Activated naive CD4-positive, alpha-beta T cell treated with anti-CD3 and anti-CD28 coated beads, Interleukin-2, amount 50 U/mL, for 72 hours (primary cell): ENCODE results near the gene ARMC7. TPM values are rescaled to one million over a fixed set of nuclear protein-coding genes. Genes with fewer than 3 reads are reported as not detected.
A peak's percentile ranks its signal among the peaks of the same experiment; 100 is the strongest.
"Not testable (repeated sequence)": the region's sequence is repeated elsewhere in the genome, so short reads cannot be mapped to it uniquely, and the experiment has no call there.

Experiments used
- ATAC-seq, 2 donors: fragments of 150-1000 bp; cut with Tn5 transposase; 2 replicates each; pipeline ENCODE4 v1.10.0; 2021; ENCODE audit warnings: mild to moderate bottlenecking in 2 of 2, moderate library complexity in 2 of 2
- DNase-seq, 2 donors: peaks; one replicate each; pipeline ENCODE4 v3.0.0; 2021 to 2022; ENCODE audit warnings: low spot score in 2 of 2
- H3K27ac Mint-ChIP-seq, 2 donors: one replicate each; pipeline ENCODE4 v1.8.0; 2022; ENCODE audit warnings: mild to moderate bottlenecking in 2 of 2, mixed read lengths in 2 of 2
- H3K36me3 Mint-ChIP-seq, 2 donors: one replicate each; pipeline ENCODE4 v1.8.0; 2022; ENCODE audit warnings: mixed read lengths in 2 of 2
- H3K9me3 Mint-ChIP-seq, 2 donors: one replicate each; pipeline ENCODE4 v1.8.0; 2022; ENCODE audit warnings: mixed read lengths in 2 of 2
- total RNA-seq, 2 donors: library from RNA; stranded (reverse); gene quantifications; one replicate each; pipeline ENCODE4 v1.2.3, GENCODE V29; 2022

Gene ARMC7
- total RNA-seq = 1 to 10 TPM; 7.0 to 9.9 TPM

DNA sequence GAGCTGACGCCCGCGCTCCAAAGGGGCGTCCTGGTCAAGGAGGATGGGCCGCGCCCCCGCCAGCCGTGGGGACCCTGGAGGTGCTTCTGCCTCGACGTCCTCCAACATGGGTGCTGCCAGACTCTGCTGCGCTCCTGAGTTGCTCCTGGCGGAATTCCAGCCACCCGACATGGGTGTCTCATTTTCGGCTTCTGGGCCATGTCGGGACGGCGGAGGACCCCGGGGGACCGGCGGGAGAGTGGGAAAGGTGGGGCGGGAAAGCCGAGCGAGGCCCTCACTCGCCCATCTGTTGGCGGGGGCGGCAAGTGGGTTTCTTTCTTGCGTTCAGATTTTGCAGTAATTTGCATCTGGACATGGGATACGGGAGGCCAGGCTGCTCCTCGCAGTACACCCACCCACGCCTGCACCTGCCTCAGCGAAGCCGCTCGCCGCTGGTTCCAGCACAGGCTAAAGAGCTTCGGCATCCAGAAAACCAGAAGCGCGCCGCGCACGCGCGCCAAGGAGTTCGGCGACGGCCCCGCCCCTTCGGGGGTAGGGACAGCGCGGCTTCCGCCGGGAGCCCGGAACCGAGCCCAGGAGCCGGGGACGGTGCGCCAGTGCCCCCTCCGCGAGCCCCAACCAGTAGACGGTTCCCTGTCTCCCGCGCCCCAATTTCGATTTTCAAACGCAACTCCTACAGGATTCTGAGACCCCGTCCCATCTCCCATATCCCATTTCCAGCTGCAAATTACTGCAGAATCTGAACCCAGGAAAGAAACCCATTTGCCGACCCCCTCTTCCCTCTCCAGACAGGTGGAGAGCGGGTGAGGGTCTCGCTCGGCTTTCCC, at the start of gene ARMC7:
TSS of gene ARMC7 (plus strand) at position 563 of the 827 bp plus-strand sequence. CDS start 320 bp downstream, outside the sequence.
- DNase-seq (peak; percentile 92 to 98), ATAC-seq (peak; percentile 87)
- Mint-ChIP-seq H3K27ac (peak within 1 kb of the TSS; percentile 74 to 82), H3K9me3 (no peaks in the 10 kb centered on the region), H3K36me3 (peaks cover 5 to 11% of the 10 kb centered on the region in 2 donors)

DNA sequence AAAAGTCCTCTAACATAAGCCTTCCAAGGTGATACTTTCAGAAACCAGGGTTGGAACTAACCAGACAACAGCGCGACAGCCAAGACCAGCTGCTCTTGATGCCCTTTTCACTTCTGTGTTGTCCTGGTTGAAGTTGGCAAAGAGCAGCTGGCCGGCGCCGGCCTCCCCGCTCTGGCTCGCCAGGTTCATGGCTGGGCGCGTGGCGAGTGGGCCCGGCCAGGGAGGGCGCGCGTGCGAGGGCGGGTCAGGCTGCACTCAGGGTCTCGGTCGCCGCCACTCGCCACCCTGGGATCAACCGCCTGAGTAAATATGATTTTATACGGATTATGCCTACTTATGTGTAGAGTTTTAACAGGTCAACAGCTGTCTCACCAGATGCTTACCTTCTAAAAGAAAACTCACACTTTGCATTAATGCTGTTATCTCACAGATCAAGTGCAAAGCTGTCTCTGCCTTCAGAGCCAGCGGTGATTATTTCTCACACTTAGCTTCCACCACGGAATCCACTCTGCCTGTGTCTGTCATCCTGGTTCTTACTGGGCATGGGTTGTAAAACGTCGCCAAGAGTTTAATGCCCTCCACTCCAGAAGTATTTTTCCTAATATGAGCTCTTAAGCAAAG, 49.2 kb upstream of the ARMC7 start:
- H3K36me3 Mint-ChIP-seq = peaks cover 5 to 22% of the 10 kb centered on the region in 2 donors
- no peaks in the 10 kb centered on the region for H3K9me3 Mint-ChIP-seq
- H3K27ac Mint-ChIP-seq = no peak overlapping the region
- ATAC-seq = no peak
- no peak for DNase-seq

GRCh38 chr17:75061055-75061438, 48.7 kb upstream of the ARMC7 start:
- DNase-seq = no peak
- peaks cover 5 to 22% of the 10 kb centered on the region in 2 donors for H3K36me3 Mint-ChIP-seq
- no peak for ATAC-seq
- H3K27ac Mint-ChIP-seq = no peak overlapping the region
- H3K9me3 Mint-ChIP-seq = no peaks in the 10 kb centered on the region

DNA sequence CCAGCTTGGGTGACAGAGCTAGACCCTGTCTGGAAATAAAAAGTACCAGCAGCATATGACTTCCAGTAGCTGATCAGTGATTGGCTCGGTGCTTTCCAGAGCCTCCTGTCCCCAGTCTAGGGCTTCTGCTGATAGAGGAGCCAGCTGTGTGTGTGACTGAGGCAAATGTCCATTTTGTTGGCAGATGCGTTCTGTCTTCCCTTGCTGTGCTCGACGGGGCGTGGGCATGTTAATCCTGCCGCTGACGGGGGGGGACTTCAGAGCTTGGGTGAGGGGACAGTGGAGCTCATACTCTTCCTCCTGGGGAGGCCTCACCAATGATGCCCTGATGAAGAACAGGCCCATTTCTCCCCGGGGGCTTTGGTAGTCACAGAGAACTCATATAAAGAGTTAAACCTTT, 48.2 kb upstream of the ARMC7 start:
- Mint-ChIP-seq H3K27ac (peak overlapping the region in 1 of 2 donors; percentile 60), H3K9me3 (no peaks in the 10 kb centered on the region), H3K36me3 (peaks cover 5 to 22% of the 10 kb centered on the region in 2 donors)
- ATAC-seq (no peak), DNase-seq (no peak)

DNA sequence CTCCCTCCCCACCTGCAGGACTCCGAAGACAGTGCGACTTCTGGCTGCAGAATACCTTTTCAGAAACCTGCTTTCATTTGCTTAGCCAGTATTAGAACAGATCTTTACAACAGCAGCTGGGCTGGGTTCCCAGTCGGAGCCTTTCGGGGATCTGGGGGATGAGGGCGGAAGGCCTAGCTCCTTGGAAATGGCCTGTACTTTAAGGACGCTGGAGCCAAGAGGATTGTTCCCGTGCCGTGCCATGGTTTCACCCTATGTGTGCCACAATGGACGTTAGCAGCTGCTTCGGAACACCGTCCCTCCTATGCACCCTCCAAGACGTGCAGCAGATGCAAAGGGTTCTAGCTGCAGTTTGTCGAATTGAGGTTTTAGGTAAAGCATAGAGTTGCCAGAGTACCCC, 46.6 kb upstream of the ARMC7 start:
- DNase-seq (no peak), ATAC-seq (no peak)
- Mint-ChIP-seq H3K36me3 (peaks cover 5 to 22% of the 10 kb centered on the region in 2 donors), H3K27ac (no peak overlapping the region), H3K9me3 (no peaks in the 10 kb centered on the region)

DNA sequence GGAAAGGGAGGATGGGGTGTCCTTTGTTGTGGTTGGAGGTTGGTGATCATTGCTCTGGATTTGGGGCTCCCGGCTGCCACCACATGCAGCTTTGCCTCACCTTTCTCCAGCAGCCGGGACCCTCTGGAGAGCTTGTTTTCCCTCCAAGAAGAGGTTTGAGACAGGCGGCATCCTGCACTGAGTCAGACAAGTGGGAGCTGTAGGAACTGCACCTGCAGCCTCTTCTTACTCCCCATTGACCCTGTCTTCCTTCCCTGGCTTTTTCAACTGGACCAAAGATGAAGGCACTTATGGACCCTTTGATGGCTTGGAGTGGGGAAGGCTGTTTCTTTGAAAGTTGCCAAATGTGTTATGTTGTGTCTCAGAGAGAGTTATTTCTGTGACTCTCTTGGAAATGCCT, 46.1 kb upstream of the ARMC7 start:
- Mint-ChIP-seq H3K27ac (no peak overlapping the region), H3K36me3 (peaks cover 5 to 22% of the 10 kb centered on the region in 2 donors), H3K9me3 (no peaks in the 10 kb centered on the region)
- ATAC-seq (no peak), DNase-seq (no peak)

GRCh38 chr17:75064040-75064439, 45.7 kb upstream of the ARMC7 start:
- DNase-seq = no peak
- H3K9me3 Mint-ChIP-seq = no peaks in the 10 kb centered on the region
- peaks cover 5 to 22% of the 10 kb centered on the region in 2 donors for H3K36me3 Mint-ChIP-seq
- no peak for ATAC-seq
- peak overlapping the region in 1 of 2 donors; percentile 63 for H3K27ac Mint-ChIP-seq

DNA sequence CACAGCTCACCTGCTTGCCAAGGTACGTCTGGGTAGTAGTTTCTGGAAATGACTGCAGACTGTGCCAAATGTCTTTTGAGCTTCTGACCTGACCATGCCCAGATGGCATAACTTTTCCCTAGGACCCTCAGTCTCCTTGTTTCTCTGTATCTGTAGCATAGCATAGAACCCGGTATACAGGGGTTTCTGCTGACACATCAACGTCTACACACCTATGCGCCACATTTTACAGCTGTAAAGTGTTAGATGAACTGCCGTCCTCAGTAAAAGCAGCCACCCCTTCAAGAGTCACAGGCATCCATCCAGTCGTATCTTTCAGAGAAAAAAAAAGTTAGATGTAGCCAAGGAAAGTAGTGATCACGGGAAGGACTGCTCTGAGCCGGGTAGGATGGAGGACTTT, 45.3 kb upstream of the ARMC7 start:
- DNase-seq = no peak

GRCh38 chr17:75064867-75065561, 44.8 kb upstream of the ARMC7 start:
- DNase-seq = no peak
- H3K36me3 Mint-ChIP-seq = peaks cover 5 to 15% of the 10 kb centered on the region in 2 donors
- H3K27ac Mint-ChIP-seq = peak overlapping the region; percentile 83 to 88
- no peak for ATAC-seq
- no peaks in the 10 kb centered on the region for H3K9me3 Mint-ChIP-seq

More for the DNA sequence above, 45.3 kb upstream of the ARMC7 start:
- Mint-ChIP-seq H3K36me3 (peaks cover 5 to 20% of the 10 kb centered on the region in 2 donors), H3K27ac (peak overlapping the region in 1 of 2 donors; percentile 63), H3K9me3 (no peaks in the 10 kb centered on the region)
- ATAC-seq = no peak

- DNase-seq (no peak), ATAC-seq (peak; percentile 85 to 86)
- Mint-ChIP-seq H3K36me3 (peaks cover 5 to 13% of the 10 kb centered on the region in 2 donors), H3K27ac (peak overlapping the region; percentile 83 to 88), H3K9me3 (no peaks in the 10 kb centered on the region)
These were observed 44.1 kb upstream of the ARMC7 start for GRCh38 chr17:75065562-75066151.

GRCh38 chr17:75067856-75068255, 41.9 kb upstream of the ARMC7 start:
- Mint-ChIP-seq H3K9me3 (no peaks in the 10 kb centered on the region), H3K27ac (peak overlapping the region; percentile 75 to 79), H3K36me3 (peaks cover 5 to 6% of the 10 kb centered on the region in 2 donors)
- ATAC-seq (peak; percentile 63 to 74), DNase-seq (no peak)

- Mint-ChIP-seq H3K9me3 (no peaks in the 10 kb centered on the region), H3K36me3 (peaks cover 4 to 5% of the 10 kb centered on the region in 2 donors), H3K27ac (no peak overlapping the region)
- DNase-seq = no peak
- no peak for ATAC-seq
These were observed 41.0 kb upstream of the ARMC7 start for GRCh38 chr17:75068750-75069149.

DNA sequence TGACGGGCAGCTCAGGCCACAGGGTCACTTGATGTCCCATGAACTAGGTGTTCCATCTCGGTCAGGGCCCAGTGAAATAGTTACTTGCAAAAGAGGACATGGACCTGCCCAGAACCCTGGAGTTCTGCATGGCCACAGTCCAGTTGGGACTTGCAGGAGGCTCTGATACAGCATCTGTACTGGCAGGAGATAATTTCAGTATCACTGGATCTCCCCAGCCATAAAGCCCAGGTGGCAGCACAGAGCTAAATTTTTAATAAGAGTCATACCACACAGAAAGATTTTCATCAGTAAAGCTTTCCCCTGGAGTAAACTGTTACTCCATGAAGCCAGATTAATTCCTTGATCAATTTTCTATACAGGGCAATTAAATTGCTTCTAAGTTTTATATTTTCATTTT, 40.0 kb upstream of the ARMC7 start:
- H3K27ac Mint-ChIP-seq = no peak overlapping the region
- DNase-seq (no peak), ATAC-seq (no peak)
- H3K36me3 Mint-ChIP-seq = no peaks in the 10 kb centered on the region
- H3K9me3 Mint-ChIP-seq = no peaks in the 10 kb centered on the region

GRCh38 chr17:75071478-75072271, 38.1 kb upstream of the ARMC7 start:
- ATAC-seq, H3K27ac Mint-ChIP-seq, H3K9me3 Mint-ChIP-seq, DNase-seq, H3K36me3 Mint-ChIP-seq: not testable (repeated sequence)

GRCh38 chr17:75072909-75073308, 36.9 kb upstream of the ARMC7 start:
- not testable (repeated sequence) for H3K9me3 Mint-ChIP-seq, DNase-seq, ATAC-seq, H3K27ac Mint-ChIP-seq, H3K36me3 Mint-ChIP-seq

DNA sequence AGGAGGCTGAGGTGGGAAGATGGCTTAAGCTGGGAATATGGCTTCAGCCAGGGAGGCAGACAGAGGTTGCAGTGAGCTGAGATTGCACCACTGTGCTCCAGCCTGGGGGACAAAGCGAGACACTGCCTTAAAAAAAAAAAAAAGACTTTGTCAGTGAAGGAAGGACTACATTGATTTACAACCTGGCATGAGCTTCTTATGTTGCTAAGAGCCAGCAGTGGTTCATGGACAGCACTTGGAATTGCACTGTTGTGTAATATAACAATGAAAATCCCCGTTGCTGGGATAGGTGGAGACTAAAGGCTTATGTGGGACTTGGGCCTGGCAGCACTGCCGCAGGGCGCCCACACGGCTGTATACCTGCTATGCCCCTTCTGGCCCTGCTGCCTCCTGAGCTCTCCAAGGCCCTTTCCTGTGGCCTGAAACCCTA, 36.1 kb upstream of the ARMC7 start:
- Mint-ChIP-seq H3K9me3 (no peaks in the 10 kb centered on the region), H3K27ac (peak overlapping the region in 1 of 2 donors; percentile 55)

More for the DNA sequence above, 36.1 kb upstream of the ARMC7 start:
- H3K36me3 Mint-ChIP-seq = no peaks in the 10 kb centered on the region
- ATAC-seq = no peak
- DNase-seq = no peak
